Right lung (tissue), 10 donors: ENCODE data around the gene SERPINB5. TPM values are rescaled to one million over a fixed set of nuclear protein-coding genes. Genes with fewer than 3 reads are reported as not detected.
"Not testable (repeated sequence)": the region's sequence is repeated elsewhere in the genome, so short reads cannot be mapped to it uniquely, and the experiment has no call there.

Experiments
- DNase-seq, 2 donors: peaks; one replicate each; pipeline ENCODE4 v3.0.0-alpha.2; 2013
- long read RNA-seq, 8 donors: transcript quantifications; one replicate each; lab custom pipeline, GENCODE V29; 2026
- polyA plus RNA-seq, 5 donors: library from polyadenylated mRNA; unstranded; fragments of 120-200 nt; gene quantifications; one replicate each; pipeline versions ENCODE4 v1.2.1 to v1.2.3, GENCODE V29; 2013; ENCODE audit warnings: inconsistent platforms in 1 of 5, low replicate concordance in 1 of 5; ENCODE audit not compliant: insufficient read length in 5 of 5, insufficient read depth in 1 of 5

SERPINB5 gene
- polyA plus RNA-seq, result not detected
- long read RNA-seq, donor 1, result 0 reads
- long read RNA-seq, donor 2, result 0 reads
- long read RNA-seq, donor 3, result 0 reads
- long read RNA-seq, donor 4, result 0 reads
- long read RNA-seq, donor 5, result 0 reads
- long read RNA-seq, donor 6, result 0 reads
- long read RNA-seq, donor 7, result 0 reads
- long read RNA-seq, donor 8, result 0 reads

- no peak for DNase-seq
Observed at GRCh38 chr18:63476668-63477067, at the start of gene SERPINB5. Gene SERPINB5 (plus strand): TSS chr18:63476958. CDS start chr18:63484429, 7,471 bp downstream.

GRCh38 chr18:63427558-63427957 lies 49.2 kb upstream of the SERPINB5 start:
- DNase-seq, result no peak

- DNase-seq, result no peak
Observed at GRCh38 chr18:63430526-63430925, 46.2 kb upstream of the SERPINB5 start.

- no peak for DNase-seq
Observed at GRCh38 chr18:63431180-63431579, 45.6 kb upstream of the SERPINB5 start.

GRCh38 chr18:63433334-63433866 lies 43.4 kb upstream of the SERPINB5 start:
- no peak for DNase-seq

- DNase-seq, result no peak
Observed at GRCh38 chr18:63438181-63438580, 38.6 kb upstream of the SERPINB5 start.

- DNase-seq, result peak; percentile 36 to 55
Observed at GRCh38 chr18:63439334-63439733, 37.4 kb upstream of the SERPINB5 start.

GRCh38 chr18:63440219-63440618 lies 36.5 kb upstream of the SERPINB5 start:
- no peak for DNase-seq

GRCh38 chr18:63440881-63441280 lies 35.9 kb upstream of the SERPINB5 start:
- DNase-seq, result no peak

GRCh38 chr18:63443829-63444228 lies 32.9 kb upstream of the SERPINB5 start:
- no peak for DNase-seq

- DNase-seq, result no peak
Observed at GRCh38 chr18:63444580-63444979, 32.2 kb upstream of the SERPINB5 start.

- DNase-seq, result no peak
Observed at GRCh38 chr18:63445037-63445436, 31.7 kb upstream of the SERPINB5 start.

- no peak for DNase-seq
Observed at GRCh38 chr18:63446266-63446665, 30.5 kb upstream of the SERPINB5 start.

GRCh38 chr18:63447066-63447465 lies 29.7 kb upstream of the SERPINB5 start:
- DNase-seq, result no peak

GRCh38 chr18:63449426-63449825 lies 27.3 kb upstream of the SERPINB5 start:
- DNase-seq, result no peak

GRCh38 chr18:63451799-63452660 lies 24.7 kb upstream of the SERPINB5 start:
- DNase-seq, result no peak

GRCh38 chr18:63452751-63453150 lies 24.0 kb upstream of the SERPINB5 start:
- not testable (repeated sequence) for DNase-seq

GRCh38 chr18:63454497-63454896 lies 22.3 kb upstream of the SERPINB5 start:
- DNase-seq, result no peak

GRCh38 chr18:63457977-63458376 lies 18.8 kb upstream of the SERPINB5 start:
- no peak for DNase-seq

GRCh38 chr18:63460414-63460813 lies 16.3 kb upstream of the SERPINB5 start:
- DNase-seq, result no peak

GRCh38 chr18:63464434-63464833 lies 12.3 kb upstream of the SERPINB5 start:
- DNase-seq, result no peak

- DNase-seq, result no peak
Observed at GRCh38 chr18:63465059-63465458, 11.7 kb upstream of the SERPINB5 start.

GRCh38 chr18:63467699-63468098 lies 9.1 kb upstream of the SERPINB5 start:
- no peak for DNase-seq
